Right lung (tissue), 5 donors: ENCODE measurements around the gene HSD11B1. TPM values are rescaled to one million over a fixed set of nuclear protein-coding genes. Genes with fewer than 3 reads are reported as not detected.

Source experiments
- DNase-seq, 2 donors: peaks; one replicate each; pipeline ENCODE4 v3.0.0-alpha.2; 2013
- polyA plus RNA-seq, 5 donors: library from polyadenylated mRNA; unstranded; fragments of 120-200 nt; gene quantifications; one replicate each; pipeline versions ENCODE4 v1.2.1 to v1.2.3, GENCODE V29; 2013; ENCODE audit warnings: inconsistent platforms in 1 of 5, low replicate concordance in 1 of 5; ENCODE audit not compliant: insufficient read length in 5 of 5, insufficient read depth in 1 of 5

The HSD11B1 gene
- polyA plus RNA-seq, 5 donors, result 4.6 to 9.0 (median 6.2) TPM

GRCh38 chr1:209752890-209753289 is 48.2 kb downstream of the HSD11B1 start:
- DNase-seq, result no peak

- no peak for DNase-seq
Observed at GRCh38 chr1:209755256-209755655, 50.6 kb downstream of the HSD11B1 start.

GRCh38 chr1:209755926-209756614 is 51.4 kb downstream of the HSD11B1 start, which contains the start of gene TRAF3IP3:
Gene TRAF3IP3, plus strand, starts transcription at chr1:209756053. Its CDS starts 3,987 bp downstream, at chr1:209760040.
- no peak for DNase-seq

DNA sequence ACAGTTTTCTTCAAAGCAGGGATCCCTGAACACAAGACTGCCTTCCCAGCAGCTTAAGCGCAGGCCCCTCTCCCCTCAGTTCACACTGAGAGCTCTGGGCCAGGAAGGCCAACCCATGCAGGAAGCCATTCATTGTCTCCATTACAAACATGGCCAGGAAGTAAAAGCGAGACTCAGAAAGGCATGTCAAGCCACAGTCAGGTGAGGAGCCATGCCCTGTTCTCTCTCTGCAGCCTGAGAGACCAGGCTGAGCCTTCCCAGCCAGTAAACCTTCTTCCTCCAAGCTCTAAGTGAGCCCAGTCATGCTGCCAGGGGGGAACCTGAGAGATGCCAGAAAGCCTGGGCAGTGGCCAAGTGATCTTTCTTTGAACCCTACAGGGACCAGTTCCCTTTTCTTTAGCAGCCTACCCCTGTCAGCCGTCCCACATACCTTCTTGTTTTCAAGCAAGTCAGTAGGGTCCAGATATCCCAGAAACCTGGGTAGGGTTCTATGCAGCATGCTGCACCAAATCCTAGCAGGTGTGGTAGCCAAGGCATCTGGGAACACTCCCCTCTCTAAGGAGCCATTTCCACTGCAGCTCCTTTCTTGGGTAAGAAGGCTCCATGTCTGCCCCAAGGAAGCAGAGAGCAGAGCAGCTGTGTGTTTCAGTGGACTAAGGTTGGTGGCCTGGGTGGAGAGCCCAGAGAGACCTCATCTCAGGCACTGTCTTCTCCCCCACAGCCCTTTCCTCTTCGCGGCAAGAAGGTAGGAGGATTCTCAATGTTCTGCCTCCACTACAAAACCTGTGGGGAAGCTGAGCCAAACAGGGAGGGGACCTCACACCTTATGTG is 52.2 kb downstream of the HSD11B1 start:
- DNase-seq, result no peak

DNA sequence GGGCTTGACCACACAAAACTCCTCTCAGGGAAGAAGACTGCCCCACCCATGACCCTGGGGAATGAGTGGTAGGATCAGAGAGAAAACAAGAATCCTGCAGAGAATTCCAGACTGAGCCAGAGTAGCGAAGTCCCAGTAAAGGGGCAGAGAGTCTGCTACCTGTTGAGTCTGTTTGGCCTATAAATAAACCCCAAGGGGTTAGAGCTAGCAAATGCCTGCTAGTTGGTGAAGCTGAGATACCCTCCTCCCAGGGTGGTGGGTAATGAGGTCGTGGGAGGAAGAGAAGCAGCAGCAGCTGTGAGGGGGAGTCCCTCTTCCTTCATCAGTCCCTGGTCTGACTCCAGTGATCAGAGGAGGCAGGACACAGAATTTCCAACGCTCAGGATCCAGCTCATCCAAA is 53.8 kb downstream of the HSD11B1 start:
- no peak for DNase-seq

- DNase-seq, result no peak
Observed at GRCh38 chr1:209759829-209760359, 55.2 kb downstream of the HSD11B1 start.

DNA sequence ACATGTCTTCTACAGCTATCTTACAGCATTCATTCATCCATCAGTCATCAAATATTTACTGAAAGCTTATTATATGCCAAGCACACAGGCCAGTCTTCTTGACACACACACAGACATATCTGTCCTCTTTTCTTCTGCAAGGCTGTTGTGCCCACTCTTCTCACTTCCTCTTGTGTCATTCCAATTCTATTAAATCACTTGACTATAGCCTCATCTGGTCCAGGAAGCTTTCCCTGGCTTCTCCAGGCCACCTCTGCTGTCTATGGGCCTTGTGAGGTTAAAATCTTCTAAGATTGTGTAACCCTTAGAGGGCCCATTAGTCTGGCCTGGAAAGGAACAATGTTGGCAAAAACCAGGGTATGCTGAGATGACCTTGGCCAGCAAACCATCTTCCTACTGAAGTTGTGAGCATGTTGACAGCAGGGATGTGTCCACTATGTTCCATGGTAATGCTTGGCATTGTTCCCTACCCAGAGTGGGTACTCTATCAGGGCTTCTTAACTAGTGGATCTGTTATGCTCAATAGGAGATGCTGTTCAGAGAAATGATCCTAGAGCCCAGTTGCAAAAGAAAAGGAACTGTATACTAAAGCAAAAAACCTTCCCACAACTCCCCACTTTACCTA is 56.5 kb downstream of the HSD11B1 start:
- no peak for DNase-seq

DNA sequence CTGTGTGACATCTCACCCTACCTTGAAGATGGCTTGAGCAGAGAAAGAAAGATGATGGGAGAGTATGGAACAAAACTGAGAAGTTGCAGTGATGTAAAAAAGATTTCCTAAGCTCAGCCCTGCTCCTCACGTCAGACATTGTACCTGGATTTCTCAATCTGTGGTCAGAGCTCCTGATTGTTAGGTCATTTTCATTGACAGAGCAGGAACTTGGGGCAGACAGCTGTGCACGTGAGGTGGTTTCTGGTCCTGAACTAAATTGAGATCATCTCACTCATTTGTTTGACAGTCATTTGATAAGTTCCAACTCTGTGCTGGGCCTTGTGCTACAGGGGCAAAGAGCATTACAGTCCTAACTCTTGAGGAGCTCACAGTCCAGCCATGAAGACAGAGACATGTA is 61.4 kb downstream of the HSD11B1 start:
- DNase-seq, result no peak

DNA sequence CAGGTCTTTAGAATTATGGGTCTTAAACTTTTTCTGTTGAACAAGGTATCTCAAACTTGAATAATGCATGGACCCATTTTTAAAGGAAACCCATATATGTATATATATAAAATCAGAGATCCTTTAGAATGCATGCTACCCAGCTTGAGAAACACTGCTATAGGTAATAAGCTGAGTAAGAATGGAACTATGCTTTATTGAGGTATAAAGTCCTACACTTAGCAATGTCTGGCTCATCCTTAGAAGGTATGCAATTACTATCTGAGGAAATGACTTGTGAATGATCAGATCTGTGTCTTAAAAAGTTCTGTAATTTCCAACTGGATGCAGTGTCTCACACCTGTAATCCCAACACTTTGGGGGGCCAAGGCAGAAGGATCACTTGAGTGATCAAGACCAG is 62.5 kb downstream of the HSD11B1 start:
- no peak for DNase-seq

- DNase-seq, result no peak
Observed at GRCh38 chr1:209767706-209768105, 63.1 kb downstream of the HSD11B1 start.

DNA sequence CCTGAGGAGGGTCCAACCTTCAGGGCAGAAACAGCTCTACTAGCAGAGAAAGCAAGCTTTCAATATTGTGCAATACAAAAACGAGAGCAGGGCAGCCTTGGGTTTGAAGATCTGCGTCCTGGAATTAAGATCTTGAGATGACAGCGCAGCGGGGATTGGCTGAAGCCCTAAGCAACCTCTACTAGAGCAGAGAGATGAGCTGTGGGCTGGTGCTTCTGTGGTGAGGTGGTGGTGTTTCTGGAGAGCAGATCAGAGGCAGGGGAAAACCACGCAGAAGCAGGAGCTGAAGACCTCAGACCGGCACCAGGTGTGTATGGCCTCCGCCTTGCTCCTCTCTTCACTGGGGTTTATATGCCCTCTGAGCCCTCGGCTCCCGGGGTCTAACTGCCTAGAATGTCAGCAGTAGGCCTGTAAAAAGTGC is 63.7 kb downstream of the HSD11B1 start:
- no peak for DNase-seq

DNA sequence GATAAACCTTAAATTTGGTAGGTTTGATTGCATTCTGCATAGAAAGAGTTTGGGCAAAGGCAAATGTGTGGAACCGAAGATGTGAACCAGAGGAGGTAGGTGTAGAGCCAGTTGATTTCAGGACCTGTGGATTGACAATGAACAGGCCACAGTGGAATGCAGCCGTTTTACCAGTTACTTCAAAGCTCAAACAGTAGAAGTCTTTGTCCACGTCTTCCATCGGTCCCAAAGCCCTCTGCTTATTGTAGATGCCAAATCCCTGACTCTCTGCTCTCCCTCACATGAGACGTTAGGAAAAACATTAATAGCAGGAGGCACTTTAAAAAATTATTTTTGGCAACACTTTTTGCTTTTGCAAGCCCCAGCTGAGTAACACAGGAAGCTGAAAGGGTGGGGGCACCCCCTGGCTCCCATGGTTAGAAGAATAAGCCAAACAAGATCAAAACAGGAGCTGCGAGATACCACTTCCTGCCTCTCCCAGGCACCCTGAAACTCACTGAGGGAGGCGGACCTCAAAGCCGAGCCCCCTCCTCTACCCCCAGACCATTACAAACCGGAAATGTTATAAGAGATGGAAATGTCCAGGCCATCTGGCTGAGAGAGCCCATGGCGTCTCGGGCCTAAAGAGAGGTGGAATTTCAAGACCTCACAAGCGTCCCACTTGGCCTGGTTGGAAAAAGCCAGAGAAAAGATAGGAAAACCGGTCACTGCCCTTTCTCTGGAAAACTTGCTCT is 64.7 kb downstream of the HSD11B1 start:
- DNase-seq, result peak; percentile 47 to 56

DNA sequence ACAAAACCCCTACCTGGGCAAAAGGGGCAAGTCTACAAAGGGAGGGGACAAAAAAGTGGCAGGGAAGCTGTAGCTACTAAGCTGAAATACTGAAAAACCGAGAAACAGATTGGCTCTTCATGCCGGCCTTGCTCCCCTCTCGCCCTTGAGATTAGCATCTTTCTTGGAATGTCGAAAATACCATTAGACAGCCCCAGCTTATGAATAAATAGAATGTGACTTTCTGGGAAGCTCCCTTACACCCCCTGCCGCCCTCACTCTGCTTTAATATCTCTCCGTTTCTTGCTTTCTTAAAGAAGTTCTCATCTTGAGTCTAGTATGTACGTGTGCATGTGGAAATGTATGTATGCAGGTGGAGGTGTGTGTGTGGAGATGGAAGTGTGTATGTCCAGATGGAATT is 65.3 kb downstream of the HSD11B1 start:
- no peak for DNase-seq

- no peak for DNase-seq
Observed at GRCh38 chr1:209770636-209771415, 66.2 kb downstream of the HSD11B1 start.

GRCh38 chr1:209772126-209772525 is 67.5 kb downstream of the HSD11B1 start:
- no peak for DNase-seq

GRCh38 chr1:209774592-209774991 is 69.9 kb downstream of the HSD11B1 start:
- no peak for DNase-seq

GRCh38 chr1:209775678-209776077 is 71.0 kb downstream of the HSD11B1 start:
- no peak for DNase-seq

- no peak for DNase-seq
Observed at GRCh38 chr1:209777587-209777986, 72.9 kb downstream of the HSD11B1 start.

GRCh38 chr1:209778102-209778501 is 73.5 kb downstream of the HSD11B1 start:
- no peak for DNase-seq

GRCh38 chr1:209780268-209780667 is 75.6 kb downstream of the HSD11B1 start:
- DNase-seq, result no peak

GRCh38 chr1:209783386-209783785 is 78.7 kb downstream of the HSD11B1 start:
- DNase-seq, result no peak
